LNCAP (cell line): ENCODE data around the gene MYBPH.

ENCODE experiments used
- TF ChIP-seq, protein P1 (sequence below): fragments of 450-650 bp; IDR thresholded peaks from 2 replicates; pipeline ENCODE4 v1.5.1; 2017; ENCODE audit warnings: mild to moderate bottlenecking

The MYBPH gene

DNA sequence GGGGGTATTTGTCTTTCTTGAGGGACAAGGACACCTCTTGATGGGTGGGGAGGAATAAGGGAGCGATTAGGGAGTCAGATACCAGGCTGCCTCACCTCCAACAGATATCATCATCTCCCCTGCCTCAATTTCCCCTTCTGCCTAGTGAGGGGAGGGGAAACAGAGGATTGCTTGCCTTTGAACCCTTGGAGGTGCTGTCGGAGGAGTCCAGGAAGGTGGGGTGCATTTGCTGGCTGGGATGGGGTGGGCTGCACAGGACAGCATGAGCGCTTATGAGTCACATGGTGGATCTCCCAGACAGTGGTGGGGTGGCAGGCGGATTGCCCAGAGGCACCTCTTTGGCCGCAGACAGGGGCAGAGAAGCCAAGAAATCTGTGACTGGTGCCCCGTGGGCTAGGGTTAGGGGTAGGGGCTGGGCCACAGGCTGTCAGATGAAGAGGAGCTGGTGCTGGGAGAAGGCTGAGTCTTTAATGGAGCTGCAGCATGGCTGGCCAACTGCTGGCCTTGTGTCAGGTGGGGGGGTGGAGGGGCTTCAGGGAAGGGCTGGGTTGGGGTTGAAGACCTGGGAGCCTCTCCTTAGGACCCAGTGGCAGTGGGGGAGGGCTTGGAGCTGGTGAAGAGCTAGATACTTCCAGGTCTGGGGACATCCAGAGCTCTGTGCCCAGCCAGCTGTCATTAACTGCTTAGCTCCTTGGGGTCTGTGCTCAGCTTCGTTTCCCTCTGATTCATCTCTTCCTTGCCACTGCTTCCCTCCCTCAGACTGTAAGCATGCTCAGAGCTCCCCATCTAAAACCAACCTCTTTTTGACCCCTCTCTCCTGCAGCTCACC, 55.1 kb downstream of the MYBPH start:
- TF ChIP-seq, protein P1, sequence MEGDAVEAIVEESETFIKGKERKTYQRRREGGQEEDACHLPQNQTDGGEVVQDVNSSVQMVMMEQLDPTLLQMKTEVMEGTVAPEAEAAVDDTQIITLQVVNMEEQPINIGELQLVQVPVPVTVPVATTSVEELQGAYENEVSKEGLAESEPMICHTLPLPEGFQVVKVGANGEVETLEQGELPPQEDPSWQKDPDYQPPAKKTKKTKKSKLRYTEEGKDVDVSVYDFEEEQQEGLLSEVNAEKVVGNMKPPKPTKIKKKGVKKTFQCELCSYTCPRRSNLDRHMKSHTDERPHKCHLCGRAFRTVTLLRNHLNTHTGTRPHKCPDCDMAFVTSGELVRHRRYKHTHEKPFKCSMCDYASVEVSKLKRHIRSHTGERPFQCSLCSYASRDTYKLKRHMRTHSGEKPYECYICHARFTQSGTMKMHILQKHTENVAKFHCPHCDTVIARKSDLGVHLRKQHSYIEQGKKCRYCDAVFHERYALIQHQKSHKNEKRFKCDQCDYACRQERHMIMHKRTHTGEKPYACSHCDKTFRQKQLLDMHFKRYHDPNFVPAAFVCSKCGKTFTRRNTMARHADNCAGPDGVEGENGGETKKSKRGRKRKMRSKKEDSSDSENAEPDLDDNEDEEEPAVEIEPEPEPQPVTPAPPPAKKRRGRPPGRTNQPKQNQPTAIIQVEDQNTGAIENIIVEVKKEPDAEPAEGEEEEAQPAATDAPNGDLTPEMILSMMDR: no peak
